Erythroblast (primary cell): ENCODE data around the gene FSD1.

ENCODE experiments used
- GATA1 ChIP-seq: IDR thresholded peaks from 2 replicates; pipeline ENCODE4 v1.6.1; 2011; ENCODE audit warnings: low read depth, mild to moderate bottlenecking, control low read depth, low read length, moderate library complexity
- POLR2A ChIP-seq: IDR thresholded peaks from 2 replicates; pipeline ENCODE4 v1.6.1; 2011; ENCODE audit warnings: mild to moderate bottlenecking, low read length

DNA sequence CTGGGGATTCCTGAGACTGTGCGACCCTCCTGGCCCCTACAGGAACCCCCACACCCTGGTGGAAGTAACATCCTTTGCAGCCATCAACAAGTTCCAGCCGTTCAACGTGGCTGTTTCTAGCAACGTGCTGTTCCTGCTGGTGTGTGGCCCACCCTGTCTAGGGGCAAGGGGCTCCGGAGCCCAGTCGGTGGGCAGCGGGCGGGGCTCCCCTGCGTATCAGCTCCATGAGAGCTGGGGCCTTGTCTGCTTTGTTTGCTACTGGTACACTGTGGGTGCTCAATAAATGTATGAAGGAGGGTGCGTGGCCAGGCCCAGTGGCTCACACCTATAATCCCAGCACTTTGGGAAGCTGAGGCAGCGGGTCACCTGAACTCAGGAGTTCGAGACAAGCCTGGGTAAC is 49.9 kb downstream of the FSD1 start:
- TF ChIP-seq POLR2A (no peak), GATA1 (no peak)
